SK-N-SH (cell line): ENCODE measurements around the gene TIMM17B. TPM values are rescaled to one million over a fixed set of nuclear protein-coding genes. Genes with fewer than 3 reads are reported as not detected.

Experiments used
- CTCF ChIA-PET: fragments of 300-600, 350-600 bp; formaldehyde crosslinking; extraction: SDS; loops from one replicate; lab custom pipeline; 2021; lab: Yijun Ruan, JAX
- POLR2A ChIA-PET: fragments of 350-600 bp; sonication (Branson Sonifier 250); formaldehyde crosslinking; extraction: SDS; loops from one replicate; lab custom pipeline; 2020; ENCODE audit warnings: antibody characterized with exemption, inconsistent platforms; lab: Yijun Ruan, JAX
- DNase-seq: peaks from one replicate; pipeline ENCODE4 v3.0.0; 2012
- H2AFZ ChIP-seq: fragments of 200-600 bp; sonication (generic); 2 replicates; pipeline ENCODE4 v1.8.1; 2016; ENCODE audit warnings: antibody characterized with exemption, mild to moderate bottlenecking, low read depth
- H3F3A ChIP-seq: fragments of 200-600 bp; sonication (generic); replicated peaks from 2 replicates; pipeline ENCODE3; 2016; ENCODE audit warnings: antibody characterized with exemption, mild to moderate bottlenecking; ENCODE audit not compliant: insufficient read depth
- H3K27ac ChIP-seq, 2 experiments: fragments of 200-500 bp in 1 of 2; fragments of 200-600 bp in 1 of 2; sonication (Bioruptor generic) in 1 of 2; sonication (generic), shearing (Covaris generic) in 1 of 2; 2 replicates each; pipeline versions ENCODE4 v1.5.1 to v1.6.1; 2014 to 2016; ENCODE audit warnings: low read depth in 2 of 2, inconsistent platforms in 1 of 2, low read length in 1 of 2, mild to moderate bottlenecking in 1 of 2, mixed read lengths in 1 of 2
- H3K27me3 ChIP-seq: fragments of 200-600 bp; sonication (generic), shearing (Covaris generic); 2 replicates; pipeline ENCODE4 v1.6.1; 2016; ENCODE audit warnings: mixed run types; ENCODE audit not compliant: insufficient read depth
- H3K36me3 ChIP-seq, 2 experiments: fragments of 200-500 bp in 1 of 2; fragments of 200-600 bp in 1 of 2; sonication (Bioruptor generic) in 1 of 2; sonication (generic) in 1 of 2; replicated peaks in 1 of 2; 2 replicates each; pipeline versions ENCODE3 to v1.5.1; 2014 to 2016; ENCODE audit warnings: low read length in 1 of 2, mild to moderate bottlenecking in 1 of 2; ENCODE audit not compliant: insufficient read depth in 2 of 2, control insufficient read depth in 1 of 2
- H3K4me1 ChIP-seq, 2 experiments: fragments of 200-500 bp in 1 of 2; fragments of 200-600 bp in 1 of 2; sonication (Bioruptor generic) in 1 of 2; sonication (generic), shearing (Covaris generic) in 1 of 2; 2 replicates each; pipeline versions ENCODE4 v1.5.1 to v1.6.1; 2014 to 2016; ENCODE audit warnings: low read depth in 1 of 2, low read length in 1 of 2, mixed run types in 1 of 2; ENCODE audit not compliant: insufficient read depth in 2 of 2, control insufficient read depth in 1 of 2
- H3K4me2 ChIP-seq: fragments of 200-600 bp; sonication (generic), shearing (Covaris generic); 2 replicates; pipeline ENCODE4 v1.6.1; 2017; ENCODE audit warnings: mixed run types
- H3K4me3 ChIP-seq, 2 experiments: fragments of 200-500 bp in 1 of 2; fragments of 200-600 bp in 1 of 2; sonication (Bioruptor generic) in 1 of 2; sonication (generic), shearing (Covaris generic) in 1 of 2; 2 replicates each; pipeline versions ENCODE4 v1.5.1 to v1.8.1; 2014 to 2016; ENCODE audit warnings: low read depth in 2 of 2, inconsistent platforms in 1 of 2, low read length in 1 of 2, mild to moderate bottlenecking in 1 of 2, mixed read lengths in 1 of 2, moderate library complexity in 1 of 2
- H3K79me2 ChIP-seq: fragments of 200-600 bp; sonication (generic); 2 replicates; pipeline ENCODE4 v1.8.1; 2017; ENCODE audit warnings: mild to moderate bottlenecking; ENCODE audit not compliant: insufficient read depth
- H3K9ac ChIP-seq: fragments of 200-600 bp; sonication (generic); 2 replicates; pipeline ENCODE4 v1.6.1; 2017; ENCODE audit warnings: mixed run types
- H3K9me2 ChIP-seq: fragments of 200-600 bp; sonication (generic); 2 replicates; pipeline ENCODE4 v1.6.1; 2017; ENCODE audit warnings: mixed run types
- H3K9me3 ChIP-seq: fragments of 200-600 bp; sonication (generic); 2 replicates; pipeline ENCODE4 v1.6.1; 2017; ENCODE audit warnings: mixed run types, mild to moderate bottlenecking, moderate library complexity
- H4K20me1 ChIP-seq: fragments of 200-600 bp; sonication (generic); 2 replicates; pipeline ENCODE4 v1.6.1; 2017; ENCODE audit warnings: mild to moderate bottlenecking, mixed run types; ENCODE audit not compliant: insufficient read depth
- ELF1 ChIP-seq: IDR thresholded peaks from 2 replicates; pipeline ENCODE4 v1.4.0; 2012
- EZH2phosphoT487 ChIP-seq: fragments of 200-600 bp; sonication (generic); IDR thresholded peaks from 2 replicates; pipeline ENCODE4 v1.6.1; 2017; ENCODE audit warnings: low read depth, mixed run types, mild to moderate bottlenecking, antibody characterized with exemption, moderate library complexity, borderline replicate concordance
- FOSL2 ChIP-seq: IDR thresholded peaks from 2 replicates; pipeline ENCODE4 v1.4.0; 2012; ENCODE audit warnings: low read depth, mild to moderate bottlenecking, moderate library complexity, borderline replicate concordance
- FOXJ3 ChIP-seq: sonication (generic); formaldehyde crosslinking; IDR thresholded peaks from 2 replicates; pipeline ENCODE4 v1.5.1; 2020; ENCODE audit warnings: mild to moderate bottlenecking, missing genetic modification reagents
- IRF3 ChIP-seq: fragments of 150-350 bp; IDR thresholded peaks from 2 replicates; pipeline ENCODE4 v1.6.1; 2016; ENCODE audit warnings: mild to moderate bottlenecking, low read depth, low read length
- JUND ChIP-seq: IDR thresholded peaks from 2 replicates; pipeline ENCODE4 v1.4.0; 2012
- MAX ChIP-seq: IDR thresholded peaks from 2 replicates; pipeline ENCODE4 v1.4.0; 2012; ENCODE audit warnings: low read depth
- MEF2A ChIP-seq: IDR thresholded peaks from 2 replicates; pipeline ENCODE4 v1.4.0; 2012; ENCODE audit warnings: low read depth, borderline replicate concordance
- MXI1 ChIP-seq: IDR thresholded peaks from 2 replicates; pipeline ENCODE4 v1.6.1; 2012; ENCODE audit warnings: mild to moderate bottlenecking, low read depth, low read length, improper control_type of control experiment
- NFIC ChIP-seq: IDR thresholded peaks from 2 replicates; pipeline ENCODE4 v1.4.0; 2012; ENCODE audit warnings: borderline replicate concordance
- RAD21 ChIP-seq: IDR thresholded peaks from 2 replicates; pipeline ENCODE4 v1.6.1; 2012; ENCODE audit warnings: mild to moderate bottlenecking, low read length
- RXRA ChIP-seq: IDR thresholded peaks from 2 replicates; pipeline ENCODE4 v1.4.0; 2012; ENCODE audit warnings: low read depth, mild to moderate bottlenecking, borderline replicate concordance
- SIN3A ChIP-seq: IDR thresholded peaks from 2 replicates; pipeline ENCODE4 v1.6.1; 2012; ENCODE audit warnings: low read depth, mild to moderate bottlenecking, low read length, moderate library complexity, borderline replicate concordance
- SMC3 ChIP-seq: IDR thresholded peaks from 2 replicates; pipeline ENCODE4 v1.6.1; 2012; ENCODE audit warnings: low read depth, low read length, improper control_type of control experiment
- TCF12 ChIP-seq: IDR thresholded peaks from 2 replicates; pipeline ENCODE4 v1.4.0; 2012
- TEAD4 ChIP-seq: IDR thresholded peaks from 2 replicates; pipeline ENCODE4 v1.4.0; 2012; ENCODE audit warnings: mild to moderate bottlenecking, borderline replicate concordance; ENCODE audit not compliant: insufficient read depth
- USF2 ChIP-seq: fragments of 150-350 bp; IDR thresholded peaks from 2 replicates; pipeline ENCODE4 v1.6.1; 2017; ENCODE audit warnings: antibody characterized with exemption, low read length, low read depth, borderline replicate concordance
- YY1 ChIP-seq: IDR thresholded peaks from 2 replicates; pipeline ENCODE4 v1.4.0; 2012; ENCODE audit warnings: low read depth, mild to moderate bottlenecking
- WGBS: methylation state at CpG from one replicate; pipeline ENCODE4 v1.1.6; 2017; ENCODE audit warnings: low lambda C conversion rate; 5-methylcytosine and 5-hydroxymethylcytosine counted together
- polyA plus RNA-seq, 3 experiments: library from polyadenylated mRNA; depleted of rRNA; stranded (reverse); fragments of >200 nt; gene quantifications; 2 replicates each; pipeline ENCODE4 v1.2.3, GENCODE V29; 2012
- TF ChIP-seq, protein P1 (sequence below): IDR thresholded peaks from 2 replicates; pipeline ENCODE4 v1.6.1; 2012; ENCODE audit warnings: mild to moderate bottlenecking, low read depth, low read length, moderate library complexity

The TIMM17B gene
- polyA plus RNA-seq, 1 of the 3 experiments (the other 2 are of a cell fraction): 87.0 TPM

DNA sequence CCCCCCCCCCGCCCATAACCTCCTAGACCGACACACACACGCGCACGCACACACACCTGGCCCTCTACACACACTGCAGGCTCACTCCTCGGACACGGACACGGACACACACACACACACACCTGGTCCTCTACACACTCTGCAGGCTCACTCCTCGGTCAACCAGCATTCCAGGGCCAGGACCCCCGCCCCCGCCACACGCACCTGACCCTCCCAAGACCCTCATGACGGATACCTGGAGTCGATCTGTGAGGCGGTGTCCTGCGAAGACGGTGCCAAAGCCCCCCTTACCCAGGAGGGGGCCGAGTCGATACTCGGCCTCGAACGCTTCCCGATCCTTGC, 20.7 kb upstream of the TIMM17B start:
- POLR2A ChIA-PET: no interaction called here
- Histone ChIP-seq H3F3A (peaks cover 16% of the 10 kb centered on the region), H3K9me2 (no peaks in the 10 kb centered on the region), H2AFZ (no peak overlapping the region), H3K4me3 (peak overlapping the region; percentile 61 to 71), H3K27me3 (no peaks in the 10 kb centered on the region), H3K4me1 (peaks cover 5 to 26% of the 10 kb centered on the region in 2 experiments; a peak in 2 of 4 replicates), H3K4me2 (peak overlapping the region; percentile 95), H3K9ac (peak overlapping the region; percentile 78), H3K9me3 (no peaks in the 10 kb centered on the region), H4K20me1 (0 out of 2 replicates have a peak, but pooled peaks cover 9% of the 10 kb centered on the region), H3K27ac (peak overlapping the region in 1 of 2 experiments; percentile 39; a peak in 2 of 4 replicates), H3K36me3 (peaks cover 3 to 32% of the 10 kb centered on the region in 2 experiments), H3K79me2 (peaks cover 3% of the 10 kb centered on the region; the same call in 1 of the 2 replicates)
- CTCF ChIA-PET: interaction anchor here (0.6 to 1.2 kb wide), 2 partner anchors 9 to 14 kb away, joined by 3 to 4 read pairs; no protein-coding TSS in a partner anchor
- TF ChIP-seq FOSL2 (no peak), MAX (no peak), SIN3A (no peak), JUND (no peak), FOXJ3 (CRISPR knock-in tag) (no peak), EZH2phosphoT487 (no peak), MXI1 (no peak), USF2 (no peak), MEF2A (no peak), RXRA (no peak), SMC3 (no peak), RAD21 (no peak), NFIC (no peak), IRF3 (no peak), TCF12 (no peak), TEAD4 (no peak), YY1 (no peak), ELF1 (no peak)
- TF ChIP-seq, protein P1, sequence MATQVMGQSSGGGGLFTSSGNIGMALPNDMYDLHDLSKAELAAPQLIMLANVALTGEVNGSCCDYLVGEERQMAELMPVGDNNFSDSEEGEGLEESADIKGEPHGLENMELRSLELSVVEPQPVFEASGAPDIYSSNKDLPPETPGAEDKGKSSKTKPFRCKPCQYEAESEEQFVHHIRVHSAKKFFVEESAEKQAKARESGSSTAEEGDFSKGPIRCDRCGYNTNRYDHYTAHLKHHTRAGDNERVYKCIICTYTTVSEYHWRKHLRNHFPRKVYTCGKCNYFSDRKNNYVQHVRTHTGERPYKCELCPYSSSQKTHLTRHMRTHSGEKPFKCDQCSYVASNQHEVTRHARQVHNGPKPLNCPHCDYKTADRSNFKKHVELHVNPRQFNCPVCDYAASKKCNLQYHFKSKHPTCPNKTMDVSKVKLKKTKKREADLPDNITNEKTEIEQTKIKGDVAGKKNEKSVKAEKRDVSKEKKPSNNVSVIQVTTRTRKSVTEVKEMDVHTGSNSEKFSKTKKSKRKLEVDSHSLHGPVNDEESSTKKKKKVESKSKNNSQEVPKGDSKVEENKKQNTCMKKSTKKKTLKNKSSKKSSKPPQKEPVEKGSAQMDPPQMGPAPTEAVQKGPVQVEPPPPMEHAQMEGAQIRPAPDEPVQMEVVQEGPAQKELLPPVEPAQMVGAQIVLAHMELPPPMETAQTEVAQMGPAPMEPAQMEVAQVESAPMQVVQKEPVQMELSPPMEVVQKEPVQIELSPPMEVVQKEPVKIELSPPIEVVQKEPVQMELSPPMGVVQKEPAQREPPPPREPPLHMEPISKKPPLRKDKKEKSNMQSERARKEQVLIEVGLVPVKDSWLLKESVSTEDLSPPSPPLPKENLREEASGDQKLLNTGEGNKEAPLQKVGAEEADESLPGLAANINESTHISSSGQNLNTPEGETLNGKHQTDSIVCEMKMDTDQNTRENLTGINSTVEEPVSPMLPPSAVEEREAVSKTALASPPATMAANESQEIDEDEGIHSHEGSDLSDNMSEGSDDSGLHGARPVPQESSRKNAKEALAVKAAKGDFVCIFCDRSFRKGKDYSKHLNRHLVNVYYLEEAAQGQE: no peak
- WGBS: 36% methylated on average over 10 of the region's 23 CpGs
- DNase-seq: no peak
